Endothelial cell of umbilical vein (primary cell): ENCODE measurements around the gene RABGGTA. TPM values are rescaled to one million over a fixed set of nuclear protein-coding genes. Genes with fewer than 3 reads are reported as not detected.
A peak's percentile ranks its signal among the peaks of the same experiment; 100 is the strongest.

Source experiments
- BruUV-seq: library from RNA; stranded (reverse); fragments of 400-500 nt; replicated peaks from 2 replicates; lab custom pipeline; 2021; lab: Mats Ljungman, UMichigan
- CTCF ChIA-PET: fragments of 300-600, 350-600 bp; sonication (Branson Sonifier 250); formaldehyde crosslinking; loops from one replicate; lab custom pipeline; 2021; ENCODE audit warnings: antibody characterized with exemption, inconsistent platforms; lab: Charles Lee
- POLR2A ChIA-PET: fragments of 300-600, 350-600 bp; sonication (Branson Sonifier 250); formaldehyde crosslinking; loops from one replicate; lab custom pipeline; 2021; ENCODE audit warnings: antibody characterized with exemption, inconsistent platforms; lab: Charles Lee
- DNase-seq: peaks from one replicate; pipeline ENCODE4 v3.0.0-alpha.2; 2011; ENCODE audit warnings: low read depth, low spot score
- FAIRE-seq: peaks from 2 replicates; lab custom pipeline; 2011; peaks lifted over from hg19 to GRCh38; lab: Jason Lieb, UNC
- H2AFZ ChIP-seq: 2 replicates; pipeline ENCODE4 v1.6.0; 2012; ENCODE audit warnings: low read depth, low read length, control low read depth, inconsistent platforms
- H3K27ac ChIP-seq: 2 replicates; pipeline ENCODE4 v1.5.1; 2011; ENCODE audit warnings: low read depth, mild to moderate bottlenecking, control low read depth, low read length, moderate library complexity; ENCODE audit not compliant: insufficient read depth
- H3K27me3 ChIP-seq, 2 experiments: 2 replicates each; pipeline versions ENCODE4 v1.6.0 to v1.6.1; 2011; ENCODE audit warnings: low read length in 2 of 2, mixed read lengths in 1 of 2; ENCODE audit not compliant: control insufficient read depth in 2 of 2, insufficient read depth in 2 of 2
- H3K36me3 ChIP-seq, 2 experiments: 2 replicates in 1 of 2; 3 replicates in 1 of 2; pipeline ENCODE4 v1.5.1; 2011; ENCODE audit warnings: low read length in 2 of 2, mild to moderate bottlenecking in 1 of 2, moderate library complexity in 1 of 2; ENCODE audit not compliant: control insufficient read depth in 2 of 2, insufficient read depth in 2 of 2; ENCODE audit errors: extremely low read depth in 1 of 2
- H3K4me1 ChIP-seq: 3 replicates; pipeline ENCODE4 v1.5.1; 2011; ENCODE audit warnings: mild to moderate bottlenecking, low read length; ENCODE audit not compliant: control insufficient read depth, insufficient read depth; ENCODE audit errors: extremely low read depth
- H3K4me2 ChIP-seq: 2 replicates; pipeline ENCODE4 v1.6.1; 2011; ENCODE audit warnings: low read length, control low read depth, mixed read lengths; ENCODE audit not compliant: insufficient read depth
- H3K4me3 ChIP-seq, 3 experiments: fragments of 200-600 bp in 1 of 3; sonication (generic), shearing (Covaris generic) in 1 of 3; replicated peaks in 1 of 3; 2 replicates each; pipeline ENCODE4 v1.5.1; 2011 to 2016; ENCODE audit warnings: control low read depth in 3 of 3, low read length in 3 of 3, mild to moderate bottlenecking in 2 of 3, inconsistent platforms in 1 of 3, low read depth in 1 of 3, moderate library complexity in 1 of 3; ENCODE audit not compliant: insufficient read depth in 1 of 3
- H3K79me2 ChIP-seq: 2 replicates; pipeline ENCODE4 v1.6.0; 2012; ENCODE audit warnings: low read length, inconsistent platforms; ENCODE audit not compliant: control insufficient read depth, insufficient read depth
- H3K9ac ChIP-seq: replicated peaks from 2 replicates; pipeline ENCODE3; 2011; ENCODE audit warnings: low read length, control low read depth; ENCODE audit not compliant: insufficient read depth; ENCODE audit errors: extremely low read depth
- H3K9me1 ChIP-seq: replicated peaks from 3 replicates; pipeline ENCODE4 v1.6.0; 2011; ENCODE audit warnings: mild to moderate bottlenecking, low read length; ENCODE audit not compliant: control insufficient read depth, insufficient read depth; ENCODE audit errors: extremely low read depth
- H3K9me3 ChIP-seq: replicated peaks from 2 replicates; pipeline ENCODE4 v1.5.1; 2012; ENCODE audit warnings: low read length, inconsistent platforms; ENCODE audit not compliant: control insufficient read depth, insufficient read depth
- H4K20me1 ChIP-seq: replicated peaks from 2 replicates; pipeline ENCODE3; 2011; ENCODE audit warnings: mild to moderate bottlenecking, low read length; ENCODE audit not compliant: control insufficient read depth, insufficient read depth; ENCODE audit errors: extremely low read depth
- EZH2 ChIP-seq: IDR thresholded peaks from 2 replicates; pipeline ENCODE4 v1.6.1; 2012; ENCODE audit warnings: borderline replicate concordance, low read depth, mild to moderate bottlenecking, moderate library complexity, low read length, inconsistent platforms; ENCODE audit not compliant: severe bottlenecking
- MAX ChIP-seq: IDR thresholded peaks from 2 replicates; pipeline ENCODE4 v1.6.1; 2011; ENCODE audit not compliant: insufficient read depth, insufficient read length
- MYC ChIP-seq: IDR thresholded peaks from one replicate; pipeline ENCODE4 v1.6.1; 2011; ENCODE audit warnings: mild to moderate bottlenecking, low read depth, low read length
- POLR2A ChIP-seq: IDR thresholded peaks from 2 replicates; pipeline ENCODE4 v1.6.1; 2012; ENCODE audit warnings: low read depth, mild to moderate bottlenecking, control low read depth, low read length
- POLR2AphosphoS5 ChIP-seq: IDR thresholded peaks from 2 replicates; pipeline ENCODE4 v1.6.1; 2012; ENCODE audit warnings: low read depth, mild to moderate bottlenecking, control low read depth, low read length, moderate library complexity; ENCODE audit not compliant: insufficient read depth
- dilution Hi-C: fragments of 300-500 bp; cut with MboI; formaldehyde crosslinking; loops from one replicate; pipeline ENCODE4 v1.15.0; 2019; ENCODE audit warnings: low sequenced_read_pairs; ENCODE audit not compliant: extremely low pct_ligation_motif_present
- intact Hi-C: fragments of 100-400 bp; cut with micrococcal nuclease; formaldehyde crosslinking; loops from one replicate; pipeline ENCODE4 v1.10.0; 2022
- polyA plus RNA-seq, 4 experiments: library from polyadenylated mRNA; depleted of rRNA in 3 of 4; stranded (reverse) in 3 of 4; unstranded in 1 of 4; fragments of >200 nt; gene quantifications; 2 replicates each; pipeline versions ENCODE4 v1.2.1 to v1.2.3, GENCODE V29; 2011 to 2012; ENCODE audit warnings: missing spikeins in 1 of 4
- total RNA-seq: library from RNA; stranded (reverse); gene quantifications from 2 replicates; pipeline ENCODE4 v1.2.3, GENCODE V29; 2021

Gene RABGGTA
- total and polyA plus RNA-seq, 2 donors (not counting 3 experiments of a cell fraction or from before 2014, with no cell fraction given), result 29.3 to 80.1 TPM

- no peak for DNase-seq
- Histone ChIP-seq H3K27ac (peak overlapping the region; percentile 19), H3K9ac (peak overlapping the region; percentile 58), H3K27me3 (no peaks in the 10 kb centered on the region), H3K79me2 (peaks cover 11% of the 10 kb centered on the region), H4K20me1 (no peaks in the 10 kb centered on the region), H3K4me1 (peaks cover 22% of the 10 kb centered on the region), H2AFZ (peak overlapping the region; percentile 24), H3K4me2 (peak overlapping the region; percentile 90), H3K9me3 (no peaks in the 10 kb centered on the region), H3K9me1 (no peaks in the 10 kb centered on the region), H3K4me3 (peak overlapping the region; percentile 79 to 85 (median 82)), H3K36me3 (peaks cover 5 to 30% of the 10 kb centered on the region in 2 experiments)
- intact Hi-C loops, result no loop called here
- TF ChIP-seq MYC, result no peak
- no peak for TF ChIP-seq EZH2
- TF ChIP-seq POLR2AphosphoS5, result no peak
- no peak for TF ChIP-seq POLR2A
- no peak for TF ChIP-seq MAX
- dilution Hi-C loops, result no loop called here
- FAIRE-seq, result no peak
- no TSS peak for BruUV-seq
- ChIA-PET CTCF (interaction anchor here (0.9 to 5.5 kb wide), 8 partner anchors 9 to 242 kb away, joined by 3 to 199 read pairs (median 12); partner anchors contain the start of genes CHMP4A, CIDEB, IRF9 and LTB4R), POLR2A (interaction anchor here (0.6 kb wide), 1 partner anchor 40 kb away, joined by 3 read pairs; no protein-coding TSS in a partner anchor)
Measured at GRCh38 chr14:24300326-24300980, 29.1 kb upstream of the RABGGTA start.
